HG03354 (cell line): ENCODE data around the gene IL26.
"Not testable (repeated sequence)": the region's sequence is repeated elsewhere in the genome, so short reads cannot be mapped to it uniquely, and the experiment has no call there.

Experiments
- ATAC-seq: cut with Tn5 transposase; IDR thresholded peaks from one replicate; pipeline ENCODE4 v1.9.1; 2021; ENCODE audit warnings: mild to moderate bottlenecking; ENCODE audit not compliant: unreplicated experiment, poor library complexity, severe bottlenecking

The IL26 gene

DNA sequence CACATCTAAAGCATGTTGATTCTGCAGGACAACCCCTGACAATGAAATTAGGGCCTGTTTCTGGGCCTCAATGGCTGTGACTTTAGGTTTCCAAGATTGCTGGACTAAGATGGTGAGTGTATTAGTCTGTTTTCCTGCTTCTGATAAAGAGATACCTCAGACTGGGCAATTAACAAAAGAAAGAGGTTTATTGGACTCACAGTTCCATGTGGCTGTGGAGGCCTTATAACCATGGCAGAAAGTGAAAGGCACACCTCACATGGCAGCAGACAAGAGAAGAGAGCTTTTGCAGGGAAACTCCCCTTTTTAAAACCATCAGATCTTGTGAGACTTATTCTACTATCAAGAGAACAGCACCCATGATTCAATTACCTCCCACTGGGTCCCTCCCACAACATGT, 17.2 kb upstream of the IL26 start:
- ATAC-seq: no peak

DNA sequence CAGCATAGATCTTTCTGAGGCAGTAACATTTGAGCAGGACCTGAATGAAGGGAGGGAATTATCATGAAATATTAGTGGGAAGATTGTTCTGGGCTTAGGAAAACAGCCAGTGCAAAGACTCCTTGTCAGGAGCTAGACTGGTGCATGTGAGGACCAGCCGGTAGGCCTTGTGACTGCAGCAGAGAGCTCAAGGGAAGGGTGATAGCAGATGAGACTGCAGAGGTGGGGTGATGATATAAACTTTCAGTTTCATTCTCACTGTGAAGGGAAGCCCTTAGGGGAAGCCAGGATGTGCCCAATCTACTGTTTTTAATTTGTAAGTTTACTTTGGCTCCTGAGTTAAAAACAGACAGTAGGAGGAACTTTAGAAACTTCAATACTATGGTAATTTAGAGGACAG, 15.4 kb upstream of the IL26 start:
- peak; percentile 98 for ATAC-seq

DNA sequence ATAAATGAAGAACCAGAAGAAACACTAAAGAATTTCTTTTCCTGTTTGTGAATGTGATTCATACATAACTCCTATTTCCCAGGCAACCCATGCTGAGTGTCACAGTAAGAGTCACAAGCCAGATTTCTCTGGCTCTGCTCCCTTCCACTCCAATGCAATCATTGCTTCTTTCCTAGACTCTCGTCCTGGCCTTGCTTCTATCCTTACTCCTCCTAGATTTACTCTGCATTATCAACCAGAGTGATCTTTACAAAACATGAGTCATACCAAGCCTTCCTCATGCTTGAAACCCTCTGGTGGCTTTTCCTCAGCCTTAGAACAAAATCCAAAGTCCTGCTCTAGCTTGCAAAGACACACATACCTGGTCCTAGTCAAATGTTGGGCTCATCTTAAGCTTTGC, 14.5 kb upstream of the IL26 start:
- no peak for ATAC-seq

DNA sequence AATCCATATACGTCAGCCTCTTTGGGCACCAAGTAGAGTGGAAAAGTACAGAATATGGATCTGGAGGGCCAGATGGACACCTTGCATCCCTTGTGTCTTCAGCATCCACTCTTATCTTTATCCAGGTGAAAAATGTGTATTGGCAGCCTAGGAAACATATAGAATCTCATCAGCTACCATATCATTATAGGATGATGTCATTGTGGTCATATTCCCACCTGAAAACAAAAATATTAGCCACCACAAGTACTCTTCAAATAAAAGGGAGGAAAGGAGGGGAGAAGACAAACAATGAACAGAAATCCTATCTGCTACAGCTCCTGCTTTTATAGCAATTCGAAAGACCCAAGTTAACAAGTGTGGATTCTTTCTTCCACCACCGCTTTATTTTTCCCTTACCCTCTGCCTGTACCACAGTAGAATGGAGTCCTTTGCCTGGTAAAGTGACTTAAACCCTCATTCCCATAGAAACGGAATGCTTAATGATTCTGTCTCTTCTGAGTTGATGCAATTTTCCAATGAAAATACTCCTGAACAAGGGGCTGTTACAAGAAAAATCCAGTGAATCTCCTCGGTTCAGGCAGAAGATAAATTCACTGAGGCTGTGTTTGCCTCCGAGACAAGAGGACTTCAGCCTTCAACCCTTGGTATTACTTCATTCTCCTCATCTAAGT, 13.8 kb upstream of the IL26 start:
- no peak for ATAC-seq

DNA sequence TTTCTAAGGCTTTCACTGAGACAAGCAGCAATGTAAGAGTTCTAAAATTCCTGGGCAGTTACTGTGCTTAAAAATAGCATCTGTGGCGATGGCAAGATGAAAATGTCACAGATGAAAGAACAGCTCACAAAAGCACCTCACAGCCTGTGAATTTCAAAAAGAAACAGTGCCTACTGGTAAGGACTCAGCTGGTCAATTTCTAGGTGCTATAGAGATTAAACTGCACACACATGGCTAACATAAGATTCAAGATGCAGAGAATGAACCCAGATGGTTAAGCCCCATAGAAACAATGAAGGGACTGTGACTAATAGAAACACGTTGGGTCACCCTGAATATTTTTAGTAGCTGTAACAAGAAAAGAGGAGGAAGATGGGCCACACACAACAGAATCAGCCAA, 12.0 kb upstream of the IL26 start:
- no peak for ATAC-seq

DNA sequence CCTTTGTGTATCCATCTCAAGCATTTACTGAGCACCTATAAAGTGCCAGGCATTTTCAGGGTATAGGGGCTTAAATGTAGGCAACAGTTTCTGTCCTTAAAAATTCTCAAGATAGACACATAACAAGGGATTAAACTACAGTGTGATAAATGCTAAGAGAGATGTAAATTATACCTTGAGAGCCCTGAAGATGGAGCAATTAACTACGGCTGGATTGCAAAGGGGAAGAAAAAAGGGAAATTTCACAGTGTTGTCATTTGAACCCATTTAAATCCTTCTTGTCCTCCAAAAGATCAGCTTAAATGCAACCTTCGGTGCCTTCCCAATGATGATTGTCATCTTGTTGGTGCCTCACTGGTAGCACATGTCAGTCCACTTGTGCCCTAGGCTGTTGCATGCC, 11.5 kb upstream of the IL26 start:
- ATAC-seq: no peak

DNA sequence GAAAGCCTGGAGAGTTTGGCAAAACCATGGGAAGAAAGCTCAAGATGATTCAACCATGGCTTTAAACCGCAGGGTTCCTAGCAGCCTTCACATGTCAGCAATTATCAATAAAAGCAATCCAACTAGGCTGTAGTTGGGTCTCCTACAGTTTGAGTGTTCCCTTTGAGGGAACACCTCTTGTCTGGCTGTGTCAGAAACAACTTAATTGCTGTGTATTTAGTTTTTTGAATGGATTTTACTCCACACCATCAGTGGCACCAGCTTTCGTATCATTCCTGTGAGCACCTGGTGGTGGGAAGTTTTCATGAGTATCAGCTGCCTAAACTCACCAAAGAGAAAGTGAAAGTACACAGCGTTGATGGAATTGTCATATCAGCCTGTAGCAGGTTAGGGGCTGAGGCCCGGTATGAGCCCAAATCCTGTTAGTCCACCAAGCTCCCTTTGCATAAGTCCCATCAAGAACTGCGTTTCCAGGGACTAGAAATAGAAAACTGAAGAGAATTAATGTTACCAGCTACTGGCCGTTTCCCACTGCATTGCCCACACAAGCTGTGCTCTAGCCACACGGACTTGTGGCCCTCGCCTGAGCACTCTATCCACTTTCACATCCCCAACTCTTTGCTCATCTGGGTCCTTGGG, 10.9 kb upstream of the IL26 start:
- ATAC-seq: peak; percentile 67

DNA sequence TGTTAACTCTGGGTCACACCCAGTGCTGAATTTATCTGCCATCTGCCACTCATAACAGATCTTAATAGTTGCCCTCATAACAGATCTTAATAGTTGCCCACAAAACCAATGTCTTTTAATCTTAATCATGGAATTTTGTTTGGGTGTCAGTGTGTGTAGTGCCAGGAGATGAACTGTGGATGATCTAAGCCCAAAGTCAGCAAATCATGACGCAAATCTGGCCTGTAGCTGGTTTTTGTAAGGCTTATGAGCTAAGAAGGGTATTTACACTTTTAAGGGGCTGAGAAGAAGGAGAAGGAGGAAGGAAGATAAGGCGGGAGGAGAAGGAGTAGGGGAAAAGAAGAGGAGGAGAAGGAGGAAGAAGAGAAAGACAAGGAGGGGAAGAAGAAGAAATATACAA, 10.0 kb upstream of the IL26 start:
- ATAC-seq: no peak

DNA sequence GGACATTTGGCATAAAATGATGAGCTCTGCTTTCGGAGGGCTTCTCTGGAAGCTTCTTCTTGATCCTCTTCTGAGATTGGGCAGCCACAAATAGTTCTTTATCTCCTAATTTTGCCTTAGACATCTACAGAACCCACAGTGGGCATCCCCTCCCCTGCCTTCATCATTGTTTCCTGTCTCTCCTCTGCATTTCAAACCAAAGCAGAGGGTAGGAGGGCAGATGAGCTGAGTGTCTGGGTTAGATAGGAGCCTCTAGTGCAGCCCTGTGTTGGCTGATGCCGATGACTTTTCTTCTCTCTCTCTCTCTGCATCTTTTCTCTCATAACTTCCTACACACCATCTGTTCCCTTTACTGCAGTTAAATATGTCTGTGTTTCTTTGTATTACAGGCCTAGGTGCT, 8.5 kb upstream of the IL26 start:
- ATAC-seq: no peak

DNA sequence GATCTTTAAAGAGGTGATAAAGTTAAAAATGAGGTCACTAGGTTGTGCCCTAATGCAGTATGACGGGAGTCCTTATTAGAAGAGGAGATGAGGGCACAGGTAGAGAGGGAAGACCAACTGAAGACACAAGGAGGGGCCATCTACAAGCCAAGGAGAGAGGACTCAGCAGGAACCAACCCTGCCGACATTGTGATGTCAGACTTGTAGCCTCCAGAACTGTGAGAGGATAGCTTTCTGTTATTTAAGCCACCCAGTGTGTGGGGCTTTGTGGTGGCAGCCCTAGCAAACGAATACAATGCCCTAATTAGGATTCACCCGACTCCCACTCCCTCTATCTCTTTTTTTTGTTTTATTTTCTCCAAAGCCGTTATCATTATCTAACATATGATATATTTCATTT, 7.9 kb upstream of the IL26 start:
- no peak for ATAC-seq

DNA sequence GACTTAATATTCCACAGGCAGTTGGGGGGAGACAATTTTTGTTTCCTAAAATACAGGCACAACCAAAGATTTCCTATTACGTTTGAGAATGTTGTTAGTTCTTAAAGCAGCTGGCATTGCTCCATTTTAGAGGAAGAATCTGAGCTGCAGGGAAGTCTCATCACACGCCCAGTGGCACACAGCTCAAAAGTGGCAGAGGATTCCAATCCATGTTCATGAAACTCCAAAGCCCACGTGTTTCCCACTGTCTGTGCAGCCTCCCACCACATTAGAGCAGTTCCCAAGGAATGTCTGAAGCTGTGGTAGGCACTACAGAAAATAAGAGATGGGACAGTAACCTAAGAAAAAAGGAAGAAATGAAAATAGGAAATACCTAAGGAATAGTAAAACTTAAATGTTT, 6.1 kb upstream of the IL26 start:
- no peak for ATAC-seq

DNA sequence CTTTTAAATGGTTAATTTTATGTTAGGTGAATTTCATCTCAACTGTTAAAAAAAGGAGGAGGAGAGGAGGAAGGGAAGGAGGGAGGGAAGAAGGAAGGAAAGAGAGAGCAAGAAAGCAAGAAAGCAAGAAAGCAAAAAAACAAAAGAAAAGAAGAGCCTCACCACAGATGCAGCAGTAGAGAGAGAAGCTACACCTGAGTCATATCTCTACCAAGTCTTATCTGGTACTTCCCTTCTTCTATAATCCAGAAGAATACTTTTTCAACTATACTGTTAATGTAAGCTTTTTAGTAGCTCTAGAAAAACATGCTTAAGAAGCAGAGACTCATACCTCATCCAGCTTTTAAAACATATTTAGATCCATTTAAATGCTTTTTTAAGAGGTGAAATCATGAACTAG, 5.6 kb upstream of the IL26 start:
- ATAC-seq: peak; percentile 50

DNA sequence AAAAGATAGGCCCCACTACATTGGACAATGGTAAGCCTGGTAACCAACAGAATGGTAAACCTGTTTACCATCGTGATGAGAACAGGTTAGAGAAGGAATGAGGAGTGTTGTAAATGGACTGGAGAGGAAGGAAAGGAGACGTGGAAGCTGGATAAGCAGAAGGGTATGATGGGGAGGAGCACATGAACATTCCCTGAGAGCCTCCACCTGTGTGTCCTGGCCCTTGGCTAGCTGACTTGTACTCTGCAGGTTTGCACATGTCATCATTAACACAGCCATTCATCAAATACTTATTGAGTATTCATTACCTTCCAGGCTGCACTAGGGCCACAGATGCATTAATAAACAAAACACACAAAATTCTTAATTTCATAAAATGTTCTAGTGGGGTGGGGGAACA, 4.3 kb upstream of the IL26 start:
- ATAC-seq: no peak

DNA sequence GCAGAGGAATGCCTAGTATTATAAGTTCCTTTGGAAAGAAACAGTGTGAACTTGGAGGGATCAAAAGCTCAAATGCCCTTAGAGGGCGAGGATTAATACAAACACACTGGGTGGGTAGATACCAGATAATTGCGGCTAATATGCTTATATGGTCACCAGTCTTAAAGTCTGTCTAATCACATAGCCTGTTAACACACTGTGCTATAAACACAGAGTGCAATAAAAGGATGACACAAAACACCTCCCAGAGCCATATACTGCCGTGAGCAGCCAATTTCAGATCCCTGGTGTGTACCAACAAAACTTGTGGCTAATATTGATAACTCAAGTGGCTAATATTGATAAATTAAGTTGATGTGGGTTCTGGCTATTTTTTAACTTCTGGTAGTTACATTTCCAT, 1.7 kb upstream of the IL26 start:
- no peak for ATAC-seq

DNA sequence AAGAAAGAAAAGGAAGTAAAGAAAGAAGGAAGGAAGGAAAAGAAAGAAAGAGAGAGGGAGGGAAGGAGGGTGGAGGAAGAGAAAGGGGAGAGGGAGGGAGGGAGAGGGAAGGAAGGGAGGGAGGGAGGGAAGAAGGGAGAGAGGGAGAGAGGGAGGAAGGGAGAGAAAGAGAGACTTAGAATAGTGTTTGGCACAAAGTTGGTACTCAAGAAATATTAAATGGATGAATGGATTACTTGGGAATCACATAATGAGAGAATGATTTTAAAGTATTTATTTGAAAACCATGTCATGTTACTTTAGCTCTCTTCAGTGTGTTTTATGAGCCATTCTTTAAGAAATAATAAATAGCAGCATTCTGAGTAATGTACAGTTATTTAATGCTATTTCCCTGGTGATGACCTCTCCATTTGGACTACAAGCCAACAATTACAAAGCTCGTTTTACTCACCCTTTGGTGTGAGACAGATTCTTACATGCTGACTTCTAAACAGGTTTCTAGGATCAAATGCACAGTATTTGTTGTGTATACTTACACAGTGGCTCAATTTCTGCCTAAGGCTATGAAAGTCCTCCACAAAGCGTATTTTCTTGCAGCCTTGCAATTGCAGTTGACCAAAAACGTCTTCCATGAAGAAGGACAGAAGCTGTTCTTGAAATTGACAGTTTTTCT, 861 bp downstream of the IL26 start:
- ATAC-seq: no peak

DNA sequence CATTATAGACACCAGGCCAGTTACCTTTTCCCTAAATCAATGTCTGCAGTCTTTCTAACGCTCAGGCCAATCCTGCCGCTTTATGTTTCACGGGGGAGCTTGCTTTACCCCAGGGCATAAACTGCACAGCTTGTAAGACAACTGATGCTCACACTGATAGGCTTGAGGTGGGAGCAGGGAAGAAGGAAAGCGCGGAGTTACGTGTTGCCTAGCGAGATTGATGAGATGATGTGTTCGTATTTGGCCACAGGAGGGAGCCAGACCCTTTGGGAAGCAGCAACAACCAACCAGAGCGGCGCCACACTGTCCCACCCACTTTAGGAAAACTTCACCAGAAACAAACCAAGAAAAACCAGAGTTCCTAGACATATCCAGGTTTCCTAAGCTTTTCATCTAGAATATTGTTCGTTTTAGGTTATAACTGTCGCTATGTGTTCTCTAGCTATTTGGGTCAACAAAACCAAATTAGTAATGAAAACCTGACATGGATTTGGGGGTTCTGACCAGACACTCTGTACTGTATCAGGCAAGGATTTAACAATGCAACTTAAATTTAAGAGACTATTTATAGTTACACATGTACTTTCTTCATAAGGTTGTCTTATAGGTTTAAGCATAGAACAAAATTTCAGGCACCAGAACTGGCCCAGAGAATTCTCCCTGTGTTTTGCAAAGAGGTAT, 2.4 kb downstream of the IL26 start:
- peak; percentile 94 for ATAC-seq

DNA sequence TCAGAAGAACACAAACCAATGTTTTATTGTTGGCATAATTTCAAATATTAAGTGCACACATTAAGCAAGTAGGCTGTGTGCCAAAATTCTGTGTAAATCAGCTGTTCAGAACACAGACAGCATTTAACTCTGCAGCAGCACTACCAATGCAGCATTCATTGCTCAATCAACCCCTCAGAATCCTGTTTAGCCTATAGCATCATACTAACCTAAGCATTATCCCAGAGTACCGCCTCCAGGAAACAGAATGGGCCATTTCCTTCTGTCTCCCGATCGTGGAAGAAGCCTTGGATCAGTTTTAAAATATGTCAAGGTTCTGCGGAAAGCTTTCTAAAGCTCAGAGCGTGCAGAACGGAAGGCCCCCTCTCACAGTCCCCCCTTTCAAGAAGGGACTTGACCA, 3.3 kb downstream of the IL26 start:
- no peak for ATAC-seq

DNA sequence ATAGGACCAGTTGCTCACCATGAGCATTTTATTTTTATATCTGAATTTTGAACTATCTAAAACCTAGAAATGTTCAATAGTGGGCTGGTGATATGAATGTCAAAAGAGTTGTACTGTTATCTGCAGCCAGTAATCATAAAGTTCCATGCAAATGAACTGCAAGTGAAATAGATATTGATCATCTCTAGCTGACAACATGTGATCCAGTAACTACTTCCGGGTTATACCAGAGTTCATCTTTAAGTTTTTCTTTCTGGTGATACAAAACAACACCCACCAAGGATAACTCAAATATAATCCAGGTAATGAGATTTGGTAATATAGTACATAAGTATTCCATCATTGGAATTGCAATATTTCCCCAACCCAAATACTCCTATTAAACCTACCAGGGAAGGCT, 4.1 kb downstream of the IL26 start:
- ATAC-seq: no peak

DNA sequence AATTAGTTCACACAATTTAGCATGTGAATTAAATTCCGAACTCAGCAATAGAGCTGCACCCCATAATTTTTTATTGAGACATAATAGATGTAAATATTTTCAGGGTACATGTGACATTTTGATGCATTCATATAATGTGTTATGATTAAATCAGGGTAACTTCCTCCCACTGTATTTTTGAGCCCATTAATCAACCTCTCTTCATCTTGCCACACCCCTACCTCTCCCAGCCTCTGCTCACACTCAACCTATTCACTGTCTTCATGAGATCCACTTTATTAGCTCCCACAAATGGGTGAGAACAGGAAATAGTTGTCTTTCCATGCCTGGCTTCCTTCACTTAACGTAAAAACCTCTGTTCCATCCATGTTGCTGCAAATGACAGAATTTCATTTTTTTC, 14.7 kb downstream of the IL26 start:
- ATAC-seq: no peak

DNA sequence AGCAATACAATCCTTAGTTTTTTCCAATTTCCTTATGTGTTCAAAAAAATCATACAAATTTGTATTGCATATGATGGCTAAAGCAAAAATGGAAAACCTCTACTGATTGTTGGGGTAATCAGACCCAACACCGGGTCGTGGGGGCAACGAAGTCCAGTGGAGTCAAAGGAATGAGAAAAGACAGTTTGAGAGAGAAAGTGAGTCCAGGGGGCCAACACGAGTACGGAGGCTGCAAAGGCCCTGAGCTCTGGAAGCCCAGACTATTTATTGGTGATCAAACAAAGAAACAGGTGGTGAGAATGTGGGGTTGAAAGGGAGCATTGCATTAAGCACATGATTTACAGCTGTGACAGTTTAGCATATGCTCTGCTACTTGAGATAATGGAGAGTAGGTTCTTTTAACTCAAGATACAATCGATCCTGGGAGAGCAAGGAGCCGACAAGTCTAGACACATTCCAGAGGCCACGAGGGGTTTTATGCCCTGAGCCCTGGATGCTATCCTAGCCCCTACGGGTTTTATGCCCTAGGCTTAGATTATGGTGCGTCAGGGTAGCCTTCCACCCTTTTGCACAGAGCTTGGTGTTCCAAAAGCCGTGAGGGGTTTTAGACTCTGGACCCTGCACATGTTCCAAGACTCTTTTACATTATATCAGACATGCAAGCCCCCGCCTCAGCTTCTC, 16.4 kb downstream of the IL26 start:
- ATAC-seq: not testable (repeated sequence)
